ENCODE measurements around the gene RBPMS2. TPM values are rescaled to one million over a fixed set of nuclear protein-coding genes. Genes with fewer than 3 reads are reported as not detected.

The RBPMS2 gene
- total and polyA plus RNA-seq, 7 donors = 1.6 to 3.6 (median 2.0) TPM

- DNase-seq = peak; percentile 98 to 99
- H3K27me3 ChIP-seq (ENCODE audit: insufficient read depth in 3 of 3, low read length in 2 of 3) = no peaks in the 10 kb centered on the region
- H3K36me3 ChIP-seq (ENCODE audit: insufficient read depth in 1 of 2, low read depth in 1 of 2) = no peaks in the 10 kb centered on the region
- no peaks in the 10 kb centered on the region for H3K9me3 ChIP-seq
- peak overlapping the region; percentile 85 for H3K4me3 ChIP-seq
- 1% methylated on average over 35 to 62 of the region's 62 CpGs for WGBS, 3 donors
- no peak for TF ChIP-seq CTCF (IDR thresholded peaks at IDR 0.05)
- H3K27ac ChIP-seq = peak overlapping the region; percentile 87
- peak; percentile 94 to 96 (median 96) for ATAC-seq
- peaks cover 43% of the 10 kb centered on the region for H3K4me1 ChIP-seq
- intact Hi-C loops (cut with DNase I) = no loop called here
Observed at GRCh38 chr15:64702816-64703631, 72.4 kb downstream of the RBPMS2 start.

DNA sequence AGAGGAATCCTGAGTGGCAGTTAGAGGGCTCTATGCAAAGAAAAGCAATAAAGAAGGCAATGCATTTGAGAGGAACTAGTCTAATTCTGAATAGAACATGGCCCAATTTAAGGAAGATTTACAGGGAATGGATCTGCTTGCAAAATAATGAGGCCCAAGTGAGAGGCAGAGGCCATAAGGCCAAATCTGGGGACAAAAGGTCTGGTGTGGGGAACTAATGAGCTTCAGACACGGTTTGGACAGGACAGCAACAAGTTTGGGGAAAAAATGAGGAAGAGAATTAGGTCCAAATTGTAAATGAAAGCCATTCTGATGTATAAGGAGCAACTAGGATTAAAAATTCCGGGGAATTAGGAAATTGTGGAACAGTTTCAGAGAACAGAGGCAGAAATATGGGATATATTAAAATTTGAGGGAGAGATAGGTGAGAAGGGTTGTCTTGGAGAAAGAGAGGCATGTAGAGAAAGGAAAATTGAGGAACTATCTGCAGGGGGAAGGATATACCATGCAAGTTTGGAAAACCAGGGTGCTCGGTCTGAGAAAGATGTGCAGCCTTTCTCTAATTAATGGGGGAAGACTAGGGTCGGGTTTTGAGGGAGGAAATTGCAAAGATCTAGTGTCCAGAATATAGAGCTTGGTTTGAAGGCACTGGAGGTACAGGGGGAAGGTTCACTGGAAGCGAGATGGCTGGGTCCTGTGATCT lies 73.8 kb downstream of the RBPMS2 start:
- Histone ChIP-seq H3K4me1 (peaks cover 57% of the 10 kb centered on the region), H3K9me3 (no peaks in the 10 kb centered on the region), H3K27ac (peak overlapping the region; percentile 87), H3K4me3 (peak overlapping the region; percentile 85), H3K36me3 (ENCODE audit: insufficient read depth in 1 of 2, low read depth in 1 of 2) (no peaks in the 10 kb centered on the region), H3K27me3 (ENCODE audit: insufficient read depth in 3 of 3, low read length in 2 of 3) (no peaks in the 10 kb centered on the region)
- intact Hi-C loops (cut with DNase I) = no loop called here
- TF ChIP-seq CTCF (IDR thresholded peaks at IDR 0.05) = no peak
- ATAC-seq = no peak
- 12 to 18% (median 14%) methylated on average over 5 of the region's 5 CpGs for WGBS, 3 donors
- no peak for DNase-seq

DNA sequence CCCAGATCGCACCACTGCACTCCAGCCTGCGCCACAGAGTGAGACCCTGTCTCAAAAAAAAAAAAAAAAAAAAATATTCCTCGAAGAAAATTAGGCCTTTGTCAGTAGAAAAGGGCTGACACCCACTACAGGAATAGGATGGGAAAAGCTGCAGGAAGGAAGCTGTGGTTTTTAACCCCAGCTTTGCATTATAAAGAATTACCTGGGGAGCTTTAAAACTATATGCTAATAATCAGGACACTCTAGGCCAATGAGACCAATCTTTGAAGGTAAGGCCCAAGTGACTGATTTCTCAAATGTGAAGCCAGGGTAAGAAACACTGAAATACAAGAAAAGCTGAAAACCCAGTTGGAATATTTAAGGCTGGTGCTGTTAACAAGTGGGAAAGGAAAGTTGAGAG lies 74.3 kb downstream of the RBPMS2 start:
- Histone ChIP-seq H3K4me3 (peak overlapping the region; percentile 85), H3K27me3 (ENCODE audit: insufficient read depth in 3 of 3, low read length in 2 of 3) (no peaks in the 10 kb centered on the region), H3K9me3 (no peaks in the 10 kb centered on the region), H3K4me1 (peaks cover 63% of the 10 kb centered on the region), H3K36me3 (ENCODE audit: insufficient read depth in 1 of 2, low read depth in 1 of 2) (no peaks in the 10 kb centered on the region), H3K27ac (peak overlapping the region; percentile 87)
- no peak for TF ChIP-seq CTCF (IDR thresholded peaks at IDR 0.05)
- intact Hi-C loops (cut with DNase I) = no loop called here
- WGBS, 3 donors = 33 to 42% (median 40%) methylated on average over 3 of the region's 3 CpGs
- no peak for DNase-seq
- ATAC-seq = no peak

- Histone ChIP-seq H3K36me3 (ENCODE audit: insufficient read depth in 1 of 2, low read depth in 1 of 2) (no peaks in the 10 kb centered on the region), H3K27me3 (ENCODE audit: insufficient read depth in 3 of 3, low read length in 2 of 3) (no peaks in the 10 kb centered on the region), H3K4me1 (peaks cover 74% of the 10 kb centered on the region), H3K9me3 (no peaks in the 10 kb centered on the region), H3K27ac (peak overlapping the region; percentile 87), H3K4me3 (peak overlapping the region; percentile 85)
- WGBS, 3 donors = 4 to 12% (median 6%) methylated on average over 7 of the region's 7 CpGs
- intact Hi-C loops (cut with DNase I) = no loop called here
- DNase-seq = peak; percentile 66 to 76
- peak; percentile 74 to 85 (median 77) for ATAC-seq
- no peak for TF ChIP-seq CTCF (IDR thresholded peaks at IDR 0.05)
Observed at GRCh38 chr15:64699751-64700388, 75.5 kb downstream of the RBPMS2 start.
